Inferior parietal cortex (tissue), 1 donor: ENCODE results near the gene CLDN10.

Source experiments
- DNase-seq: peaks from one replicate; pipeline ENCODE4 v3.0.0-alpha.2; 2016; ENCODE audit errors: extremely low spot score

Gene CLDN10

DNA sequence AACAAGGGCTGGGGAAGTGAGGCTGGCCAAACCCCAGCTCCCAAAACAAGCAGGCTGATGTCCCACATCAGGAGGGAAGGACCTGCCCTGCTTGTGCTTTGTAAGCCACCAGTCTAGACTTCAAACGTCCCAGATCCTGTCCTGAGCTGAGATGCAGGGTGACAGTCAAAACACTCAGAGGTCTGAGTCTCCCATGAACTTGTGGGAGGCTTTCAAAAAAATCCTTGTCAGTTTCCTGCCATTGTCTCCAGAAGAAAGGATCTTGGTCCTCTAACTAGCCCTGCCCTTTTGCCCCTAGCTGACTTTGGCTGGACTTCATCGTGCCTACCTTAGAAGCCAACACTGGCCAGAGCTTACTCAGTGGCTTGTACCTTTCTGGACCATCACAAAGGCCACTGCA, 48.7 kb downstream of the CLDN10 start:
- no peak for DNase-seq

GRCh38 chr13:95601906-95602305, 49.4 kb downstream of the CLDN10 start:
- DNase-seq: no peak

GRCh38 chr13:95603887-95604555, 51.5 kb downstream of the CLDN10 start:
- no peak for DNase-seq

GRCh38 chr13:95604556-95604915, 52.0 kb downstream of the CLDN10 start:
- no peak for DNase-seq

DNA sequence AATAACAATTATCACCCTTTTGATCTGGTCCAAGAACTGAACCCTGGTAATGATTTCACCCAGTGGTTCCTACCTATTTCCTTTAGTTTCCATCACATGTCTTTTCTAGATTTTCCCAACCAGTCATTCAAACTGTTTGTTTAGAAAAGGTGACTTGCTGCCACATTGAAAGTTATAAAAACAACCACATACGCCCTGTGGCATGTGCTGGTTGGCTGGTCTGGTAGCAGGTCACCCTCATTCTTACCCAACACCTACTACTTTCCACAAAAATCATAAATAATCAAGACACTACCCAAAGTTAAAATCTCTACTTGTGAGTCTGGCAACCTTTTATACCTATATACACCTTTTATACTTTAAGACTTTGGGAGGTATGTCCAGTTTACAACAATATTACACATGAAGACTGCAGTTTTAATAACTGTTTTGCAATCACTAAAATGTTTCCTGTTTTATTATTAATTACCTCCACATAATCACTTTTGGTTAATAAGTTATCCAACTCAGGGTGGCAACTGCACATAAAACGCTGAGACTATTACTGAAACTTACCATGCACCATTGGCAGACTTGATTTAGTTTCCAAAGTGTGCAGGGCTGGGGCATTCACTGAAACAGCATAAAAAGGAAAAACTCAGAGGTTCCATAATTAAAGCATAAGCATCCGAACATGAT, 53.1 kb downstream of the CLDN10 start:
- no peak for DNase-seq

- DNase-seq: no peak
These were observed 54.8 kb downstream of the CLDN10 start for GRCh38 chr13:95607366-95607765.

DNA sequence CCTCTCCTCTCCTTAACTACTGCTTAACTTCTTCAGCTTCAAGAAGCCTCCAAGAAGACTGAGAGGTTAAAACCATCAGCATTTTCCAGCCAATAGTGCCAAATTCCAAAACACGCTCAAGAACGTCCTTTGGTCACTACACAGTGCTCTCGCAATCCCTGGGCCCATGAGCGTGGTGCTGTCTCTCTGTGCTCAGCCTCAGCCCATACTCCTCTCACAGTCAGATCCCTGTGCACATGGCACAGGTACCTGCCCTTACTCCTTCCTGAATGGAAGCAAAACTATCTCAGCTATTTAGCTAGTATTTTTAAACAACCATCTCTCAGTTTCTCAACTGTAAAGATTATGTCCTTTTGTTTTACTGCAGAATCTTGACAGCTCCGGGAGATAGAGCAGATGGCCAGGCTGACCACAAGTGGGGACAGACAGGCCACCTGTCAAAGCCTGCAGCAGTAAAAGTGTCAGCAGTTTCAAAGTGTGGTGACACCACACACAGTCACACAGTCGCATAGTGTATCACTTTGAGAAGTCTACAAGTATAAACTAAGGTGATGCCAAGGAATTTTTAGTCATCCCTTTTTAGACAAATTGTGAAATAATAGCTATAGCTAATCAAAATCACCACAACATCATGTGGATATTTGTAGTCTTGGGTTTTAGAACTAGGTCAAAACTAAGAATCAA, 56.3 kb downstream of the CLDN10 start:
- DNase-seq: no peak

DNA sequence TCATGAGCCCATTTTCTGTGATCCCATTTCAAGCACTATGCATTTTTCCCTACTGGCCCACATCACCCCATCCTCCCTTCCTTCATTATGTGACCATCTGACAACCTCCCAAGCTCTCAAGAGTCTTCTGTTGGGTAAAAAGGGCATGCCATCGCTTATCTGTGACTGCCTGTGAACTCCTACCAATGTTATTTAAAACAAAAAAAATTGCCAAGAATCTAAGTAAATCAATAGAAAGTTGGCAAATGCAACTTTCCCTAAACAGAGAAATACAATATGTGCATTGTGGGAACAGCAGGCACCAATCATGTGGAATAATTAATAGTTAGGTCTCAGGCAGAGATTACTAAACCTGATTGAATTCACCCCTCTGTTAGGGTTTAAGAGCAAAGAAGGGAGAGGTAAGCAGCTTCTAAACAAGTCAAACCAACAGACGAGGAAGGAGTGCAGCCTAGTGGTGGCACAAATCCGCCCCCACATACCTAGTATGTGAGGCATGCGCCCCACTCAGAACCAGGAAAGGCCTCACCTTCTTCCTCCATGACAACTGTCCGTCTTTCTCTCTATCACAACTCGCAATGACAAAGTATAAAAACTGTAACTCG, 62.2 kb downstream of the CLDN10 start:
- no peak for DNase-seq

- DNase-seq: no peak
These were observed 63.0 kb downstream of the CLDN10 start for GRCh38 chr13:95615539-95615938.

DNA sequence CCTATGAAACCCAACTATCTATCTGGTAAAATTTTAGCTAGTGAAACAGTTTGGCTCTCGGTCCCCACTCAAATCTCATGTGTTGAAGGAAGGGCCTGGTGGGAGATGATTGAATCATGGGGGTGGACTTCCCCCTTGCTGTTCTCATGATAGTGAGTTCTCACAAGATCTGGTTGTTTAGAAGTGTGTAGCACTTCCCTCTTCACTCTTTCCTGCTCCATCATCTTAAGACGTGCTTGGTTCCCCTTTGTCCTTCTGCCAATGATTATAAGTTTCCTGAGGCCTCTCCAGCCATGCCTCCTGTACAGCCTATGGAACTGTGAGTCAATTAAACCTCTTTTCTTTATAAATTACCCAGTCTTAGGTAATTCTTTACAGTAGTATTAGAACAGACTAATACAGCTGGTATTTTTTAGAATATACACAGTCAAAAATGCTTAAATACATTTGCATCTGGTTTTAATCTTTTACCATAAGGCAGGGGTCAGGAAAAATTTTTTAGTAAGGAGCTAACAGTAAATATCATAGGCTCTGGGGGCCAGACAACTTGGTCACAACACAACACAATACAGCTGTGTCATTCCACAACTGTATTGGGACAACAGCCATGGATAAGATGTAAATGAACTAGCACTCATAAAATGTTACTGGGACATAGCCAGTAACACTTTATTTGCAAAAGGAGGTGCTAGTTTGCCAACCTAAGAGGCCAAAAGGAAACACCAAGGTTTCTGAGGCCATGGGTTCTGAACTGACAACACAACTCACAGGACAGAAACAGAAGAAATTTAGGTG, 67.7 kb downstream of the CLDN10 start:
- no peak for DNase-seq

DNA sequence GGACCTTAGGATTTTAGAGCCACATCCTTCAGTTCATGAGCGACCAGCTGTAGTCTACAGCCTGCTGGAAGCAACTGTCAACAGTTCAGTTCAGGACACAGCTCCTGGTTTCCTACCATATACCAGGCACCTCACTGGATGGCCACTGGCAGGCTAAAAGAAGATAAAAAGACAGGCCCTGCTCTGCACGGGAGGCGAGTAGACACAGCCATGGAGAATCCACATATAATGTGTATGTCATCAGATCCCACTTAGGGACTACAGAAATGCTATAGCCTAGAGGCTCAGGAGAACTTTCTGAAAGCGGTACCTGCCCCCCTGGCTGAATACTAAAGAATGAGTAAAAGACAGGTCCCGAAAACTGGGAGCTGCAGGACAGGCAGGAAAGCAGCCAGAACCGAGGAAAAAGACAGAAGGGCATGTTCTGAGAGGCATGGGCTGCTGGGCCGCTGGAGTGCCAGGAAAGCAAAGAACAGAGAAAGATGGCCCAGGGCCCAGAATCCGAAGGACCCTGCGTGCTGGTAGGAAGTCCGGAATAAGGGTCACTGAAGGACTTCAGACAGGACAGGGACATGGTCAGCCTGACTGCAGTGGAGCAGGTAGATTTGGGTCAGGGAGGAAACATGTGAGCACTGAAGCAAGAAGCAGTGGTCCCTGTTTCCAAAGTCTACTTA, 68.4 kb downstream of the CLDN10 start:
- no peak for DNase-seq

DNA sequence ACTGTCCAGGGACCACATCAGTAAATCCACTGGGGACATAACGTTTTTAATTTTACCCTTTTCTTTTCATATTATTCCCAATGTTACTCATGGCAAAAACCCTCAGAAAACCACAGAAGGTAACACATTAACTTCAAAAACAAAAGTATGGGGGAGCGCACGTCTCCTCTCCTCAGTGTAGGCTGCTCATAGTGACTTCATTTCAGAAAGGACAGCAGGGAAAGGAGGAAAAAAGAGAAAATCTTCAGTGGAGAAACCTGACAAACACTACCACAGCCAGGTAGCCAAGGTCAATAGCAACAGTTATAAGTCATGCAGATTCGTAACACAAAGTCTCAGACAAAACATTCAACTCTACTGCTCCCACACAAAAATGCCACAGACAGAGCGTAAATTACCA, 70.6 kb downstream of the CLDN10 start:
- no peak for DNase-seq

DNA sequence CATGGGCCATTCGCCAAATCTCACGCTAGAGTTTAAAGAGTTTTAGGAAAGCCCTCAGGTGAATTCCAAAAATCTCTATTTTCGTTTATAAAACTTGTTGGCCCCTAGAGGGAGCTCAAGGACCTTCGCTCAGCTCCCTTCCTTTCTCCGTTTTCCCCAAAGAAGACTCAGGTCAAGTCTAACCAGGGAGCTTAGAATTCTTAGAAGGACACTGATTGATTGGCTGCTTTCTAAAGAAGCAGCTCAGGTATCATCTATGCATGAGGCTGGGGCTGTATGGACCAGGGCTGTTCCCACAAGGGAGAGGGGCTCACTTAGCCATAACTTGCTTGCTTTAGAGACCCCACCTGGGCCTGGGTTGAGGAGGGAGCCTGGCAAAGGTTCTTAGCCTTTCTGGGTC, 71.5 kb downstream of the CLDN10 start:
- peak; percentile 59 for DNase-seq

GRCh38 chr13:95626768-95627167, 74.2 kb downstream of the CLDN10 start:
- no peak for DNase-seq

DNA sequence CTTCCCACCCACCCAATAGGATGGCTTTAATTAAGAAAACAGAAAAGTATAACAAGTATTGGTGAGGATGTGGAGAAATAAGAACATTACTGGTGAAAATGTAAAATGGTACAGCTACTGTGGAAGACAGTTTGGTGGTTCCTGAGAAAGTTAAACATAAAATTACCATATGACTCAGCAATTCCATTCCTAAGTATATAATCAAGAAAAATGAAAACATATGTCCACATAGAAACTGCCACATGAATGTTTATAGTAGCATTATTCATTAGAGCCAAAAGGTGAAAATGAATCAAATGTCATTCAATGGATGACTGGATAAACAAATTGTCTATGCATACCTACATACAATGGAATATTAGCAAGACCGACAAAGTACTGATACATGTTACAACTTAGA, 75.1 kb downstream of the CLDN10 start:
- DNase-seq: no peak

GRCh38 chr13:95628488-95628887, 76.0 kb downstream of the CLDN10 start:
- no peak for DNase-seq

DNA sequence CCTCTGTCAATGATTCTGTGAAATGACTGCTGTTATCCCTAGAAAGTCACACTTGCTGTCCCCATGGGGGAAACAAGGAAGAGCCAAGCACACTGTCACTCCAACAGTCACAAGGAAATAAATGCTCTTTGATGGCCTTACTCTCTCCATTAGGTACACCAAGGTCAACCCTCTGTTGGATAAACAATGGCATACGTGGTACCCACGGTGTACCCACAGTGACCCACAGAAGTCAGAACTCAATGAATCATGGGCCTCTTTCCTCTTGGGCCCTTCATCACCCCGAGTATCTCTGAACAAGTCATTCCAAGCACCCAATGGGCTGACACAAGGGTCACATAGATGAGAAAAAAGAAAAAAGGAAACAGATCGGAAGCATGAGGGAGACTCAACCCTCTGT, 76.6 kb downstream of the CLDN10 start:
- no peak for DNase-seq
